ENCODE measurements around the gene OR6B3.

- TF ChIP-seq CTCF (IDR thresholded peaks at IDR 0.05; ENCODE audit: insufficient read depth, low read length, poor library complexity, severe bottlenecking) (no peak), EZH2phosphoT487 (conservative IDR thresholded peaks at IDR 0.05; ENCODE audit: low read length) (no peak)
Measured at GRCh38 chr2:240041363-240041762, 12.0 kb downstream of the OR6B3 start.

Measured in SU-DHL-6 (cell line).